Kidney epithelial cell (primary cell): ENCODE data around the gene IFNA2. TPM values are rescaled to one million over a fixed set of nuclear protein-coding genes. Genes with fewer than 3 reads are reported as not detected.

Source experiments
- DNase-seq: peaks from one replicate; pipeline ENCODE4 v3.0.0-alpha.2; 2010; ENCODE audit warnings: low read depth
- H3K27me3 ChIP-seq: 2 replicates; pipeline ENCODE4 v1.6.0; 2011; ENCODE audit warnings: low read length; ENCODE audit not compliant: control insufficient read depth, insufficient read depth
- H3K36me3 ChIP-seq: 2 replicates; pipeline ENCODE4 v1.5.1; 2011; ENCODE audit warnings: low read length; ENCODE audit not compliant: control insufficient read depth, insufficient read depth
- H3K4me3 ChIP-seq: 2 replicates; pipeline ENCODE4 v1.5.1; 2011; ENCODE audit warnings: low read depth, mild to moderate bottlenecking, control low read depth, low read length
- CTCF ChIP-seq: IDR thresholded peaks from 2 replicates; pipeline ENCODE4 v1.5.1; 2011; ENCODE audit warnings: mild to moderate bottlenecking, moderate library complexity, low read length, control low read depth, inconsistent platforms; ENCODE audit not compliant: insufficient read depth, poor library complexity, severe bottlenecking
- total RNA-seq: library from RNA; depleted of rRNA; stranded (reverse); fragments of >200 nt; gene quantifications from 2 replicates; pipeline ENCODE4 v1.2.3, GENCODE V29; 2015

The IFNA2 gene
- total RNA-seq, 1 donor from 2014 or later, result not detected

DNA sequence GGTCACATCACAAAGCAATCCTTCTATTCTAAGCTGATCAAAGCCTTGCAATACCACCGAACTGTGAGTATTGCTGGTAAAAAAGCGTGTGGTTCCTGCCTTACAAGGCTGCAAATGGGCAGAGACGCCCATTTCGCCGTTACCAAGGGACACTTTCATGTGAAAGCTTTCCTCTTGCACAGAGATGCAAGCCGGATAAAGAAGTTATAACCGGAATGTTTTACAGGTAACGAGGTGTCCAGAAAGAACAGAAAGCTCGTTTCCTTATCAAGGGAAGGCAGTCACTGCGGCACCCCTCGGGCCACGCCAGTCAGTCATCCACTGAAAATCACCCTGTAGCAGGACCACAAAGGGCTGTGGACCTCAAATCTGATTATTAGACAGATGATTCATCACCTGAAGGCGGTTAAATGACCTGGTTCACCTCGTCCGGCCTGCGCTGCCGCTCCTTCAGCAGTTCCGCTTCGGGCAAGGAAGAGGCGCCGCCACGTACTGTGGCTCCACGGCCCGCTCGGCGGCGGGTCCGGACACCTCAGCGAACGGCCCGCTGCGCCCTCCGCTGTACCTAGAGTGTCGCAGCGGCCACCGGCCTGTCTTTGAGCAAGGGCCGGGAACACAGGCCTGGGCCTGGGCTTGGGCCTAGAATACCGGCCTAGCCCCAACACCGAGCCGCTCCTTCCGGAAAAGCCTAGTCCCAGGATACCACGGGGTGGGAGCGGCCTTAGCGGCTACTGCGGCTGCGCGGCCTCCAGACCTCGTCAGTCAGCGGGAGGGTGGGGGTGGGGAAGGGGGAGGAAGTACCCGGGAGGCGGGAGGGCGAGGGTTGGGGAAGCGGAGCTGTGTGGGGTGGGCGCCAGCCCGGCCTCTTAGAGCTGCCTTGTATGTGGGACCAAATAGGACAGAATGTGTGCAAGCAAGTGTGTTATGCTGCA lies 50.2 kb downstream of the IFNA2 start, which contains the start of gene KLHL9:
Gene KLHL9, minus strand, starts transcription at position 704 of the 932 bp plus-strand sequence. Its CDS starts 545 bp downstream, at position 159.
- Histone ChIP-seq H3K4me3 (peak within 1 kb of the TSS; percentile 95), H3K27me3 (no peaks in the 10 kb centered on the region), H3K36me3 (no peaks in the 10 kb centered on the region)
- TF ChIP-seq CTCF, result no peak
- peak; percentile 67 for DNase-seq

Other genes with a start within 250 kb of the IFNA2 start
- gene IFNW1, start 243.6 kb downstream of the IFNA2 start, total RNA-seq, result not detected in 2 replicates
- not detected in 2 replicates for gene IFNA21, start 218.7 kb downstream of the IFNA2 start, total RNA-seq
- not detected in 2 replicates for gene IFNA4, start 197.8 kb downstream of the IFNA2 start, total RNA-seq
- gene IFNA7, start 183.2 kb downstream of the IFNA2 start, total RNA-seq, result not detected in 2 replicates
- not detected in 2 replicates for gene IFNA10, start 178.3 kb downstream of the IFNA2 start, total RNA-seq
- not detected in 2 replicates for gene IFNA16, start 168.1 kb downstream of the IFNA2 start, total RNA-seq
- not detected in 2 replicates for gene IFNA17, start 157.2 kb downstream of the IFNA2 start, total RNA-seq
- not detected in 2 replicates for gene IFNA14, start 145.4 kb downstream of the IFNA2 start, total RNA-seq
- gene IFNA5, start 80.1 kb downstream of the IFNA2 start, total RNA-seq, result not detected in 2 replicates
- gene KLHL9, start 50.0 kb downstream of the IFNA2 start, total RNA-seq, result 26.8 and 28.3 TPM in 2 replicates
- not detected in 2 replicates for gene IFNA6, start 34.5 kb downstream of the IFNA2 start, total RNA-seq
- not detected in 2 replicates for gene IFNA13, start 17.3 kb downstream of the IFNA2 start, total RNA-seq
- gene IFNA8, start 23.7 kb upstream of the IFNA2 start, total RNA-seq, result not detected in 2 replicates
- gene IFNA1, start 55.0 kb upstream of the IFNA2 start, total RNA-seq, result not detected in 2 replicates
- gene IFNE, start 96.9 kb upstream of the IFNA2 start, total RNA-seq, result 0.34 and 1.0 TPM in 2 replicates